ENCODE results near the gene ATAD3C. TPM values are rescaled to one million over a fixed set of nuclear protein-coding genes. Genes with fewer than 3 reads are reported as not detected.

ATAD3C gene
- total RNA-seq, 1 experiment from 2014 or later: 10.6 TPM

DNA sequence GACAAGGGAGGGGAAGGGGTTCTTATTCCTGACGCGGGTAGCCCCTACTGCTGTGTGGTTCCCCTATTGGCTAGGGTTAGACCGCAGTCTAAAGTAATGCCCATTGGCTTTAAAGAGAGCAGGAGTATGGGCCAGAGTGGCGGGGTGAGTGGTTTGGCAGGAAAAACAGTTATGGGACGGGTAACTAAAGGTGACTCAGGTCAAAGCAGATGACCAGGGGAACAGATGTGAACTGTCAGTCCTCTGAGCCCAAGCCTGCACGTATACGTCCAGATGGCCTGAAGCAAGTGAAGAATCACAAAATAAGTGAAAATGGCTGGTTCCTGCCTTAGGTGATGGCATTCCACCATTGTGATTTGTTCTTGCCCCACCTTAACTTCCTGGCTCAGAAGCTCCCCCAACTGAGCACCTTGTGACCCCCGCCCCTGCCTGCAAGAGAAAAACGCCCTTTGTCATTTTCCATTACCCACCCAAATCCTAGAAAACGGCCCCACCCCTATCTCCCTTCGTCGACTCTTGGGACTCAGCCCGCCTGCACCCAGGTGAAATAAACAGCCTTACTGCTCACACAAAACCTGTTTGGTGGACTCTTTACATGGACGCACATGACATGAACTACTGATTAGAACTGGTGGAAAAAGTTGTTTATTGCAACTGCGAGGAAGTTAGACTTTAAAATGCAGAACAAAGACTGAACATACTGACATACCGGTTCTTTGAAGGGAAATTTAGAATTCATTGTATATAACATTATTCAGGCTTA lies 21.3 kb downstream of the ATAD3C start:
- POLR2A ChIA-PET: interaction anchor here (0.6 kb wide), 1 partner anchor 51 kb away, joined by 7 read pairs; no protein-coding TSS in a partner anchor
- in situ Hi-C loops (cut with HindIII; ENCODE audit: low pct_unique_long_range_greater_than_20kb, low sequenced_read_pairs): no loop called here
- CTCF ChIA-PET: no interaction called here
- TF ChIP-seq, protein P1, sequence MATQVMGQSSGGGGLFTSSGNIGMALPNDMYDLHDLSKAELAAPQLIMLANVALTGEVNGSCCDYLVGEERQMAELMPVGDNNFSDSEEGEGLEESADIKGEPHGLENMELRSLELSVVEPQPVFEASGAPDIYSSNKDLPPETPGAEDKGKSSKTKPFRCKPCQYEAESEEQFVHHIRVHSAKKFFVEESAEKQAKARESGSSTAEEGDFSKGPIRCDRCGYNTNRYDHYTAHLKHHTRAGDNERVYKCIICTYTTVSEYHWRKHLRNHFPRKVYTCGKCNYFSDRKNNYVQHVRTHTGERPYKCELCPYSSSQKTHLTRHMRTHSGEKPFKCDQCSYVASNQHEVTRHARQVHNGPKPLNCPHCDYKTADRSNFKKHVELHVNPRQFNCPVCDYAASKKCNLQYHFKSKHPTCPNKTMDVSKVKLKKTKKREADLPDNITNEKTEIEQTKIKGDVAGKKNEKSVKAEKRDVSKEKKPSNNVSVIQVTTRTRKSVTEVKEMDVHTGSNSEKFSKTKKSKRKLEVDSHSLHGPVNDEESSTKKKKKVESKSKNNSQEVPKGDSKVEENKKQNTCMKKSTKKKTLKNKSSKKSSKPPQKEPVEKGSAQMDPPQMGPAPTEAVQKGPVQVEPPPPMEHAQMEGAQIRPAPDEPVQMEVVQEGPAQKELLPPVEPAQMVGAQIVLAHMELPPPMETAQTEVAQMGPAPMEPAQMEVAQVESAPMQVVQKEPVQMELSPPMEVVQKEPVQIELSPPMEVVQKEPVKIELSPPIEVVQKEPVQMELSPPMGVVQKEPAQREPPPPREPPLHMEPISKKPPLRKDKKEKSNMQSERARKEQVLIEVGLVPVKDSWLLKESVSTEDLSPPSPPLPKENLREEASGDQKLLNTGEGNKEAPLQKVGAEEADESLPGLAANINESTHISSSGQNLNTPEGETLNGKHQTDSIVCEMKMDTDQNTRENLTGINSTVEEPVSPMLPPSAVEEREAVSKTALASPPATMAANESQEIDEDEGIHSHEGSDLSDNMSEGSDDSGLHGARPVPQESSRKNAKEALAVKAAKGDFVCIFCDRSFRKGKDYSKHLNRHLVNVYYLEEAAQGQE (IDR thresholded peaks at IDR 0.05; ENCODE audit: insufficient read depth in 1 of 2, low read depth in 2 of 2, low read length in 1 of 2): no peak
- TF ChIP-seq POLR2AphosphoS5 (IDR thresholded peaks at IDR 0.05; ENCODE audit: low read depth, low read length) (no peak), SIN3A (IDR thresholded peaks at IDR 0.05; ENCODE audit: borderline replicate concordance, insufficient read depth, low read depth, low read length) (no peak), TCF7L2 (IDR thresholded peaks at IDR 0.05; ENCODE audit: low read depth, low read length) (no peak)
- TF ChIP-seq, protein P2, sequence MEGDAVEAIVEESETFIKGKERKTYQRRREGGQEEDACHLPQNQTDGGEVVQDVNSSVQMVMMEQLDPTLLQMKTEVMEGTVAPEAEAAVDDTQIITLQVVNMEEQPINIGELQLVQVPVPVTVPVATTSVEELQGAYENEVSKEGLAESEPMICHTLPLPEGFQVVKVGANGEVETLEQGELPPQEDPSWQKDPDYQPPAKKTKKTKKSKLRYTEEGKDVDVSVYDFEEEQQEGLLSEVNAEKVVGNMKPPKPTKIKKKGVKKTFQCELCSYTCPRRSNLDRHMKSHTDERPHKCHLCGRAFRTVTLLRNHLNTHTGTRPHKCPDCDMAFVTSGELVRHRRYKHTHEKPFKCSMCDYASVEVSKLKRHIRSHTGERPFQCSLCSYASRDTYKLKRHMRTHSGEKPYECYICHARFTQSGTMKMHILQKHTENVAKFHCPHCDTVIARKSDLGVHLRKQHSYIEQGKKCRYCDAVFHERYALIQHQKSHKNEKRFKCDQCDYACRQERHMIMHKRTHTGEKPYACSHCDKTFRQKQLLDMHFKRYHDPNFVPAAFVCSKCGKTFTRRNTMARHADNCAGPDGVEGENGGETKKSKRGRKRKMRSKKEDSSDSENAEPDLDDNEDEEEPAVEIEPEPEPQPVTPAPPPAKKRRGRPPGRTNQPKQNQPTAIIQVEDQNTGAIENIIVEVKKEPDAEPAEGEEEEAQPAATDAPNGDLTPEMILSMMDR (IDR thresholded peaks at IDR 0.05): no peak
- DNase-seq (ENCODE audit: low read depth, low spot score) (peak; percentile 2), ATAC-seq (no peak)
- Histone ChIP-seq H3K4me1 (ENCODE audit: control insufficient read depth, insufficient read depth, low read length) (peaks cover 9% of the 10 kb centered on the region; the same call in 1 of the 2 replicates), H3K27me3 (ENCODE audit: control insufficient read depth, insufficient read depth, low read length) (no peaks in the 10 kb centered on the region), H3K36me3 (ENCODE audit: control insufficient read depth, insufficient read depth, low read length) (peaks cover 3% of the 10 kb centered on the region; the same call in 1 of the 2 replicates), H3K27ac (ENCODE audit: low read length) (peak overlapping the region; percentile 98), H3K9me3 (ENCODE audit: control insufficient read depth, insufficient read depth, low read depth, low read length) (no peaks in the 10 kb centered on the region), H3K4me3 (ENCODE audit: low read depth in 2 of 2, low read length in 2 of 2) (peak overlapping the region; percentile 75 to 84)
- intact Hi-C loops (cut with micrococcal nuclease; ENCODE audit: unreplicated experiment): no loop called here
- BruUV-seq (replicated peaks): no TSS peak

DNA sequence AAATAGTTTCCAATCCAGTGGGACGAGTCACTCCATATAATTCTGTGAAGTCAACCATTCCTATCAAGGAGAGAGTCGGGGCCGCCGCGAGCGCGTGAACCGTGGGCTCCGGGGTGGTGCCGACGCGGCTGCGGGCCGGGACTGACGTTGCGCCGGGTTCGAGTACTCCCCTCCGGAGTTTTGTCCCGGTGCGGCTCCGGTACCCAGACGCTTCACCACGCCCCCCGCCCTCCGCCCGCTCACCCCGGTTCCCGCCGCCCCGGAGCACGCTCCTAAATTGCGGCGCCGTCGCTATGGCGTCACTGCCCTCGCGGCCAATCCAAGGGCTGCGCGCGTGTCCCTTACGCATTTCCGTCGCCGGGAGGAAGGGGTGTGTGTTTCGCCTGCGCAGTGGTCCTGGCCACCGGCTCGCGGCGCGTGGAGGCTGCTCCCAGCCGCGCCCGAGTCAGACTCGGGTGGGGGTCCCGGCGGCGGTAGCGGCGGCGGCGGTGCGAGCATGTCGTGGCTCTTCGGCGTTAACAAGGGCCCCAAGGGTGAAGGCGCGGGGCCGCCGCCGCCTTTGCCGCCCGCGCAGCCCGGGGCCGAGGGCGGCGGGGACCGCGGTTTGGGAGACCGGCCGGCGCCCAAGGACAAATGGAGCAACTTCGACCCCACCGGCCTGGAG lies 22.0 kb downstream of the ATAD3C start, which contains the start of gene ATAD3B:
Gene ATAD3B, plus strand, starts transcription at position 377 of the 664 bp plus-strand sequence. Its CDS starts 120 bp downstream, at position 497.
- CTCF ChIA-PET: no interaction called here

More for the DNA sequence above, 22.0 kb downstream of the ATAD3C start, which contains the start of gene ATAD3B:
- H3K4me1 ChIP-seq (ENCODE audit: control insufficient read depth, insufficient read depth, low read length): peaks cover 9% of the 10 kb centered on the region; the same call in 1 of the 2 replicates
- H3K4me3 ChIP-seq (ENCODE audit: low read depth in 2 of 2, low read length in 2 of 2): peak within 1 kb of the TSS; percentile 75 to 84
- no TSS peak for BruUV-seq (replicated peaks)
- H3K27ac ChIP-seq (ENCODE audit: low read length): peak within 1 kb of the TSS; percentile 98
- peaks cover 3% of the 10 kb centered on the region; the same call in 1 of the 2 replicates for H3K36me3 ChIP-seq (ENCODE audit: control insufficient read depth, insufficient read depth, low read length)
- TF ChIP-seq SIN3A (IDR thresholded peaks at IDR 0.05; ENCODE audit: borderline replicate concordance, insufficient read depth, low read depth, low read length): peak; percentile 83; the same call in 1 of the 2 replicates
- TF ChIP-seq, protein P1 (IDR thresholded peaks at IDR 0.05; ENCODE audit: insufficient read depth in 1 of 2, low read depth in 2 of 2, low read length in 1 of 2): 0 out of 4 replicates have a peak, but pooled peaks of 1 of the 2 experiments have one; percentile 35
- TF ChIP-seq, protein P2 (IDR thresholded peaks at IDR 0.05): no peak
- peak; percentile 70 for TF ChIP-seq POLR2AphosphoS5 (IDR thresholded peaks at IDR 0.05; ENCODE audit: low read depth, low read length)
- in situ Hi-C loops (cut with HindIII; ENCODE audit: low pct_unique_long_range_greater_than_20kb, low sequenced_read_pairs) (no loop called here), intact Hi-C loops (cut with micrococcal nuclease; ENCODE audit: unreplicated experiment) (no loop called here)
- ATAC-seq (peak; percentile 97), DNase-seq (ENCODE audit: low read depth, low spot score) (peak; percentile 68)
- H3K27me3 ChIP-seq (ENCODE audit: control insufficient read depth, insufficient read depth, low read length): no peaks in the 10 kb centered on the region
- no peaks in the 10 kb centered on the region for H3K9me3 ChIP-seq (ENCODE audit: control insufficient read depth, insufficient read depth, low read depth, low read length)
- POLR2A ChIA-PET: no interaction called here

Measured in Panc1 (cell line).